Colonic mucosa (tissue), 4 donors: ENCODE data around the gene DIAPH3. TPM values are rescaled to one million over a fixed set of nuclear protein-coding genes. Genes with fewer than 3 reads are reported as not detected.

ENCODE experiments used
- DNase-seq: peaks from one replicate; pipeline ENCODE4 v3.0.0-alpha.2; 2020
- H3K27ac ChIP-seq: fragments of 200-600 bp; one replicate; pipeline ENCODE4 v1.8.0; 2021
- H3K27me3 ChIP-seq: fragments of 200-600 bp; one replicate; pipeline ENCODE4 v1.8.0; 2021
- H3K36me3 ChIP-seq: fragments of 200-600 bp; one replicate; pipeline ENCODE4 v1.8.0; 2021
- H3K4me1 ChIP-seq: fragments of 200-600 bp; one replicate; pipeline ENCODE4 v1.8.0; 2021; ENCODE audit warnings: mild to moderate bottlenecking
- H3K4me3 ChIP-seq: fragments of 200-600 bp; one replicate; pipeline ENCODE4 v1.8.0; 2021
- H3K9ac ChIP-seq, 2 donors: one replicate each; pipeline ENCODE4 v1.7.0; 2013; ENCODE audit warnings: control low read depth in 2 of 2, low read depth in 2 of 2, low read length in 2 of 2
- H3K9me3 ChIP-seq: fragments of 200-600 bp; one replicate; pipeline ENCODE4 v1.8.0; 2021
- CTCF ChIP-seq: fragments of 200-600 bp; IDR thresholded peaks from one replicate; pipeline ENCODE4 v1.8.0; 2022; ENCODE audit warnings: antibody characterized with exemption, mild to moderate bottlenecking
- intact Hi-C: fragments of 100-400 bp; cut with DNase I; formaldehyde crosslinking; loops from one replicate; pipeline ENCODE4 v1.14.1; 2022
- total RNA-seq, 2 donors: library from RNA; stranded (reverse); fragmentation: NEBNext Ultra II Directional in 1 of 2; extraction: Animal tissue kit (Norgen Biotek cat#: 25700) in 1 of 2; gene quantifications; one replicate each; pipeline ENCODE4 v1.2.1, GENCODE V29; 2021
- donor health status: healthy.
- donor health status: DM: no; HTN: no; CAD: no.
- donor health status: DM: no; HTN: no; CAD: no.

Gene DIAPH3
- total RNA-seq, 2 donors from 2014 or later, result 5.1 to 14.5 TPM

GRCh38 chr13:59890054-59890453 is 273.7 kb downstream of the DIAPH3 start:
- no peak overlapping the region for H3K27ac ChIP-seq
- intact Hi-C loops, result no loop called here
- no peak for DNase-seq

GRCh38 chr13:59888408-59888807 is 275.3 kb downstream of the DIAPH3 start:
- DNase-seq, result no peak
- no peak for TF ChIP-seq CTCF

More at GRCh38 chr13:59890054-59890453, 273.7 kb downstream of the DIAPH3 start:
- H3K9ac ChIP-seq, result no peak overlapping the region
- no peak overlapping the region for H3K4me3 ChIP-seq
- no peaks in the 10 kb centered on the region for H3K27me3 ChIP-seq
- no peak for TF ChIP-seq CTCF
- H3K9me3 ChIP-seq, result no peaks in the 10 kb centered on the region
- no peaks in the 10 kb centered on the region for H3K4me1 ChIP-seq
- no peaks in the 10 kb centered on the region for H3K36me3 ChIP-seq

GRCh38 chr13:59885076-59885475 is 278.7 kb downstream of the DIAPH3 start:
- H3K4me1 ChIP-seq, result no peaks in the 10 kb centered on the region
- TF ChIP-seq CTCF, result no peak
- intact Hi-C loops, result no loop called here

More at GRCh38 chr13:59888408-59888807, 275.3 kb downstream of the DIAPH3 start:
- no peak overlapping the region for H3K4me3 ChIP-seq
- intact Hi-C loops, result no loop called here
- no peaks in the 10 kb centered on the region for H3K36me3 ChIP-seq
- H3K27ac ChIP-seq, result no peak overlapping the region
- H3K9me3 ChIP-seq, result no peaks in the 10 kb centered on the region
- H3K4me1 ChIP-seq, result no peaks in the 10 kb centered on the region
- no peak overlapping the region for H3K9ac ChIP-seq
- no peaks in the 10 kb centered on the region for H3K27me3 ChIP-seq

GRCh38 chr13:59883885-59884284 is 279.8 kb downstream of the DIAPH3 start:
- Histone ChIP-seq H3K27me3 (no peaks in the 10 kb centered on the region), H3K27ac (no peak overlapping the region), H3K36me3 (no peaks in the 10 kb centered on the region), H3K4me3 (no peak overlapping the region), H3K9ac (no peak overlapping the region), H3K9me3 (no peaks in the 10 kb centered on the region), H3K4me1 (no peaks in the 10 kb centered on the region)
- TF ChIP-seq CTCF, result no peak
- DNase-seq, result no peak
- intact Hi-C loops, result no loop called here

More at GRCh38 chr13:59885076-59885475, 278.7 kb downstream of the DIAPH3 start:
- H3K9ac ChIP-seq, result no peak overlapping the region
- no peaks in the 10 kb centered on the region for H3K36me3 ChIP-seq
- H3K27ac ChIP-seq, result no peak overlapping the region
- no peaks in the 10 kb centered on the region for H3K27me3 ChIP-seq
- no peaks in the 10 kb centered on the region for H3K9me3 ChIP-seq
- no peak overlapping the region for H3K4me3 ChIP-seq
- DNase-seq, result no peak

GRCh38 chr13:59880468-59880867 is 283.3 kb downstream of the DIAPH3 start:
- no peak for TF ChIP-seq CTCF
- no peak for DNase-seq
- intact Hi-C loops, result no loop called here

GRCh38 chr13:59879281-59879680 is 284.4 kb downstream of the DIAPH3 start:
- DNase-seq, result no peak
- Histone ChIP-seq H3K4me3 (no peak overlapping the region), H3K4me1 (no peaks in the 10 kb centered on the region), H3K9ac (no peak overlapping the region), H3K36me3 (no peaks in the 10 kb centered on the region), H3K9me3 (no peaks in the 10 kb centered on the region), H3K27ac (no peak overlapping the region), H3K27me3 (no peaks in the 10 kb centered on the region)
- intact Hi-C loops, result no loop called here
- no peak for TF ChIP-seq CTCF

More at GRCh38 chr13:59880468-59880867, 283.3 kb downstream of the DIAPH3 start:
- no peaks in the 10 kb centered on the region for H3K9me3 ChIP-seq
- no peaks in the 10 kb centered on the region for H3K27me3 ChIP-seq
- no peaks in the 10 kb centered on the region for H3K36me3 ChIP-seq
- H3K4me1 ChIP-seq, result no peaks in the 10 kb centered on the region
- H3K27ac ChIP-seq, result no peak overlapping the region
- H3K9ac ChIP-seq, result no peak overlapping the region
- no peak overlapping the region for H3K4me3 ChIP-seq
